T-helper 17 cell (primary cell): ENCODE data around the gene INTS6. TPM values are rescaled to one million over a fixed set of nuclear protein-coding genes. Genes with fewer than 3 reads are reported as not detected.

ENCODE experiments used
- ATAC-seq: fragments of 150-1000 bp; cut with Tn5 transposase; 2 replicates; pipeline ENCODE4 v1.10.0; 2021; ENCODE audit warnings: mild to moderate bottlenecking, moderate library complexity
- DNase-seq, 3 donors: peaks; one replicate each; pipeline versions ENCODE4 v3.0.0 to v3.0.0-alpha.2; 2020 to 2021
- H3K9me3 ChIP-seq: one replicate; pipeline ENCODE4 v1.7.0; 2013; ENCODE audit warnings: low read length, mild to moderate bottlenecking; ENCODE audit not compliant: control insufficient read depth, poor library complexity, severe bottlenecking
- H3K27ac Mint-ChIP-seq: one replicate; pipeline ENCODE4 v1.8.0; 2022; ENCODE audit warnings: mild to moderate bottlenecking, moderate library complexity, mixed read lengths
- H3K27me3 Mint-ChIP-seq: one replicate; pipeline ENCODE4 v1.8.0; 2022; ENCODE audit warnings: mixed read lengths
- H3K36me3 Mint-ChIP-seq: one replicate; pipeline ENCODE4 v1.8.0; 2022; ENCODE audit warnings: low read depth, mixed read lengths
- H3K4me1 Mint-ChIP-seq: one replicate; pipeline ENCODE4 v1.8.0; 2022; ENCODE audit warnings: mild to moderate bottlenecking, mixed read lengths
- H3K4me3 Mint-ChIP-seq: one replicate; pipeline ENCODE4 v1.8.0; 2022; ENCODE audit warnings: mild to moderate bottlenecking, moderate library complexity, mixed read lengths
- total RNA-seq, 4 donors: library from RNA in 2 of 4; stranded (reverse) in 2 of 4; gene quantifications; one replicate each; pipeline ENCODE4 v1.2.3 and lab custom pipeline; 2022 to 2026

INTS6 gene
- total RNA-seq, 2 donors from 2014 or later: 92.5 to 100 TPM

GRCh38 chr13:51449018-51449417 is 3.8 kb downstream of the INTS6 start:
- H3K4me1 Mint-ChIP-seq: peaks cover 24% of the 10 kb centered on the region
- H3K27ac Mint-ChIP-seq: peak overlapping the region; percentile 51
- no peaks in the 10 kb centered on the region for H3K27me3 Mint-ChIP-seq
- H3K36me3 Mint-ChIP-seq: peaks cover 2% of the 10 kb centered on the region
- ATAC-seq (no peak), DNase-seq (no peak)
- no peak overlapping the region for H3K4me3 Mint-ChIP-seq
- no peaks in the 10 kb centered on the region for H3K9me3 ChIP-seq

GRCh38 chr13:51444922-51445321 is 7.9 kb downstream of the INTS6 start:
- Mint-ChIP-seq H3K4me3 (no peak overlapping the region), H3K27ac (no peak overlapping the region), H3K27me3 (no peaks in the 10 kb centered on the region), H3K36me3 (no peaks in the 10 kb centered on the region), H3K4me1 (peaks cover 13% of the 10 kb centered on the region)
- no peaks in the 10 kb centered on the region for H3K9me3 ChIP-seq
- ATAC-seq (no peak), DNase-seq (no peak)

GRCh38 chr13:51440381-51440780 is 12.5 kb downstream of the INTS6 start:
- H3K27ac Mint-ChIP-seq: peak overlapping the region; percentile 65
- no peaks in the 10 kb centered on the region for H3K36me3 Mint-ChIP-seq
- H3K27me3 Mint-ChIP-seq: no peaks in the 10 kb centered on the region
- H3K4me3 Mint-ChIP-seq: no peak overlapping the region
- DNase-seq: no peak
- no peak for ATAC-seq
- H3K9me3 ChIP-seq: no peaks in the 10 kb centered on the region
- H3K4me1 Mint-ChIP-seq: peaks cover 7% of the 10 kb centered on the region

- DNase-seq: no peak
- Mint-ChIP-seq H3K36me3 (no peaks in the 10 kb centered on the region), H3K27me3 (no peaks in the 10 kb centered on the region), H3K27ac (peak overlapping the region; percentile 4), H3K4me3 (no peak overlapping the region), H3K4me1 (peaks cover 8% of the 10 kb centered on the region)
- ATAC-seq: no peak
- H3K9me3 ChIP-seq: no peaks in the 10 kb centered on the region
Measured at GRCh38 chr13:51437550-51438127, 15.2 kb downstream of the INTS6 start.

GRCh38 chr13:51435002-51435578 is 17.7 kb downstream of the INTS6 start:
- H3K4me3 Mint-ChIP-seq: no peak overlapping the region
- ATAC-seq: peak; percentile 57

GRCh38 chr13:51432576-51432975 is 20.3 kb downstream of the INTS6 start:
- H3K27ac Mint-ChIP-seq: no peak overlapping the region
- H3K36me3 Mint-ChIP-seq: peaks cover 3% of the 10 kb centered on the region
- H3K27me3 Mint-ChIP-seq: no peaks in the 10 kb centered on the region
- DNase-seq (no peak), ATAC-seq (no peak)
- H3K9me3 ChIP-seq: no peaks in the 10 kb centered on the region
- no peak overlapping the region for H3K4me3 Mint-ChIP-seq
- H3K4me1 Mint-ChIP-seq: peaks cover 21% of the 10 kb centered on the region

More at GRCh38 chr13:51435002-51435578, 17.7 kb downstream of the INTS6 start:
- no peak overlapping the region for H3K27ac Mint-ChIP-seq
- H3K36me3 Mint-ChIP-seq: no peaks in the 10 kb centered on the region
- H3K9me3 ChIP-seq: no peaks in the 10 kb centered on the region
- DNase-seq: no peak
- H3K4me1 Mint-ChIP-seq: peaks cover 10% of the 10 kb centered on the region
- no peaks in the 10 kb centered on the region for H3K27me3 Mint-ChIP-seq

- H3K4me1 Mint-ChIP-seq: peaks cover 51% of the 10 kb centered on the region
- H3K27me3 Mint-ChIP-seq: no peaks in the 10 kb centered on the region
- no peaks in the 10 kb centered on the region for H3K9me3 ChIP-seq
- no peak for ATAC-seq
- DNase-seq: no peak
- H3K4me3 Mint-ChIP-seq: no peak overlapping the region
- H3K36me3 Mint-ChIP-seq: peaks cover 9% of the 10 kb centered on the region
- peak overlapping the region; percentile 66 for H3K27ac Mint-ChIP-seq
Measured at GRCh38 chr13:51426982-51427381, 25.9 kb downstream of the INTS6 start.

- H3K4me1 Mint-ChIP-seq: peaks cover 53% of the 10 kb centered on the region
- no peaks in the 10 kb centered on the region for H3K9me3 ChIP-seq
- H3K36me3 Mint-ChIP-seq: peaks cover 9% of the 10 kb centered on the region
- no peak overlapping the region for H3K4me3 Mint-ChIP-seq
- H3K27ac Mint-ChIP-seq: no peak overlapping the region
- no peaks in the 10 kb centered on the region for H3K27me3 Mint-ChIP-seq
- ATAC-seq (no peak), DNase-seq (no peak)
Measured at GRCh38 chr13:51425410-51426042, 27.3 kb downstream of the INTS6 start.

GRCh38 chr13:51423766-51424165 is 29.1 kb downstream of the INTS6 start:
- H3K4me1 Mint-ChIP-seq: peaks cover 56% of the 10 kb centered on the region
- no peak for ATAC-seq
- H3K4me3 Mint-ChIP-seq: no peak overlapping the region
- H3K27ac Mint-ChIP-seq: peak overlapping the region; percentile 61
- DNase-seq: no peak
- peaks cover 9% of the 10 kb centered on the region for H3K36me3 Mint-ChIP-seq
- no peaks in the 10 kb centered on the region for H3K9me3 ChIP-seq
- no peaks in the 10 kb centered on the region for H3K27me3 Mint-ChIP-seq

- Mint-ChIP-seq H3K27ac (peak overlapping the region; percentile 86), H3K4me1 (peaks cover 54% of the 10 kb centered on the region), H3K36me3 (peaks cover 8% of the 10 kb centered on the region), H3K4me3 (peak overlapping the region; percentile 84), H3K27me3 (no peaks in the 10 kb centered on the region)
- no peaks in the 10 kb centered on the region for H3K9me3 ChIP-seq
- DNase-seq (no peak), ATAC-seq (no peak)
Measured at GRCh38 chr13:51422484-51422883, 30.4 kb downstream of the INTS6 start.

- peak overlapping the region; percentile 68 for H3K4me3 Mint-ChIP-seq
Measured at GRCh38 chr13:51420681-51421490, 31.9 kb downstream of the INTS6 start.

GRCh38 chr13:51419001-51419636 is 33.7 kb downstream of the INTS6 start:
- Mint-ChIP-seq H3K36me3 (peaks cover 8% of the 10 kb centered on the region), H3K4me3 (no peak overlapping the region)

More at GRCh38 chr13:51420681-51421490, 31.9 kb downstream of the INTS6 start:
- Mint-ChIP-seq H3K36me3 (peaks cover 8% of the 10 kb centered on the region), H3K27me3 (no peaks in the 10 kb centered on the region), H3K4me1 (peaks cover 42% of the 10 kb centered on the region), H3K27ac (peak overlapping the region; percentile 29)
- no peaks in the 10 kb centered on the region for H3K9me3 ChIP-seq
- no peak for DNase-seq
- peak; percentile 48 for ATAC-seq

GRCh38 chr13:51417716-51418115 is 35.1 kb downstream of the INTS6 start:
- H3K36me3 Mint-ChIP-seq: peaks cover 7% of the 10 kb centered on the region
- no peaks in the 10 kb centered on the region for H3K27me3 Mint-ChIP-seq
- H3K27ac Mint-ChIP-seq: peak overlapping the region; percentile 29
- H3K9me3 ChIP-seq: no peaks in the 10 kb centered on the region
- H3K4me1 Mint-ChIP-seq: peaks cover 38% of the 10 kb centered on the region
- ATAC-seq (no peak), DNase-seq (no peak)
- no peak overlapping the region for H3K4me3 Mint-ChIP-seq

More at GRCh38 chr13:51419001-51419636, 33.7 kb downstream of the INTS6 start:
- Mint-ChIP-seq H3K27ac (peak overlapping the region; percentile 27), H3K27me3 (no peaks in the 10 kb centered on the region), H3K4me1 (peaks cover 37% of the 10 kb centered on the region)
- no peak for ATAC-seq
- no peak for DNase-seq
- no peaks in the 10 kb centered on the region for H3K9me3 ChIP-seq
